Motor neuron (in vitro differentiated cells): Measurements from ENCODE around the gene PAIP1. TPM values are rescaled to one million over a fixed set of nuclear protein-coding genes. Genes with fewer than 3 reads are reported as not detected.
"Not testable (repeated sequence)": the region's sequence is repeated elsewhere in the genome, so short reads cannot be mapped to it uniquely, and the experiment has no call there.

Experiments used
- ATAC-seq, 8 experiments: fragments of 200-7000 bp; cut with Tn5 transposase; replicated peaks in 6 of 8; 2 replicates each; pipeline ENCODE4 v1.8.0; 2021; ENCODE audit warnings: mild to moderate bottlenecking in 8 of 8, moderate library complexity in 8 of 8
- H3K27ac ChIP-seq, 2 donors: fragments of 250-450 bp; sonication (Bioruptor Pico); 2 replicates each; pipeline ENCODE4 v1.9.0; 2021; ENCODE audit warnings: antibody characterized with exemption in 2 of 2, mild to moderate bottlenecking in 2 of 2, moderate library complexity in 1 of 2
- H3K4me1 ChIP-seq, 2 donors: fragments of 250-450 bp; sonication (Bioruptor Pico); replicated peaks in 1 of 2; 2 replicates each; pipeline ENCODE4 v1.6.1; 2021; ENCODE audit warnings: antibody characterized with exemption in 2 of 2, mild to moderate bottlenecking in 2 of 2, moderate library complexity in 1 of 2
- H3K4me3 ChIP-seq, 5 donors: fragments of 250-450 bp; sonication (Bioruptor Pico); 2 replicates each; pipeline ENCODE4 v1.9.0; 2021; ENCODE audit warnings: antibody characterized with exemption in 5 of 5, mild to moderate bottlenecking in 5 of 5, moderate library complexity in 4 of 5
- WGBS, 10 experiments: fragments of 450-650 bp; shearing (Covaris generic); methylation state at CpG; one replicate each; pipeline ENCODE4 v1.0.0; 2022; 5-methylcytosine and 5-hydroxymethylcytosine counted together
- in situ Hi-C, 9 experiments: fragments of 400-800 bp; cut with MboI; loops; one replicate each; pipeline ENCODE4 v1.15.0; 2021; ENCODE audit warnings: low sequenced_read_pairs in 9 of 9, low pct_unique_long_range_greater_than_20kb in 2 of 9; ENCODE audit not compliant: unreplicated experiment in 9 of 9
- total RNA-seq, 8 experiments: library from RNA; unstranded; fragments of 300-600 nt; gene quantifications; 2 replicates each; pipeline versions ENCODE4 v1.2.3 to v1.2.4, GENCODE V29; 2022

PAIP1 gene
- total RNA-seq, 8 experiments from 2014 or later, result 74.4 to 126 (median 88.0) TPM

- WGBS, 10 experiments, result 0 to 100% (median 63%) methylated on average over 1 to 5 of the region's 5 CpGs
- in situ Hi-C loops, result no loop called here
- Histone ChIP-seq H3K27ac (no peak overlapping the region), H3K4me3 (no peak overlapping the region), H3K4me1 (no peaks in the 10 kb centered on the region)
- no peak for ATAC-seq
These were observed 7.5 kb upstream of the PAIP1 start for GRCh38 chr5:43564289-43564850.

DNA sequence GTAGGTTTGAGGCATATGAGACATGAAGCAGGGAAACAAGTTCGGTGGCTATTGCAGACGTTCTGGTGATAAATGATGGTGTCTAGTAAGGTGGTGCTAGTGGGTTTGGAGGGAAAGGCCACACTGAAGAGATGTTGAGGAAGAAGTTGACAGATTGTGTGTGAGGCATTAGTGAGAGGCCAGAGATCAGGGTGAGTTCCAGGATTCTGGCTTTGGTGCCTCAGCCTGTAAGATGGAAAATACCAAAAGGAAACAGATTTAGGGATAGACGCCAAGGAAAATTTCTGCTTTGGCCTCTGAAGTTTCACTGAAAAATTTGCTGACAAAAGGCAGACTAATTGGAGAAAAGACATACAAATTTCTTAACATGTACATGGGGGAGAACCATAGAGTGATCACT is 6.4 kb upstream of the PAIP1 start:
- Histone ChIP-seq H3K4me1 (no peaks in the 10 kb centered on the region), H3K4me3 (no peak overlapping the region), H3K27ac (no peak overlapping the region)
- no peak for ATAC-seq
- 21 to 86% (median 75%) methylated on average over 1 to 3 of the region's 3 CpGs; no CpG with 5 or more reads in 4 of the 10 experiments for WGBS, 10 experiments
- in situ Hi-C loops, result no loop called here

- no peak overlapping the region for H3K27ac ChIP-seq
- H3K4me3 ChIP-seq, result no peak overlapping the region
- H3K4me1 ChIP-seq, result peaks cover 0 to 6% of the 10 kb centered on the region in 2 donors
- in situ Hi-C loops, result no loop called here
- ATAC-seq, result no peak
These were observed 4.5 kb upstream of the PAIP1 start for GRCh38 chr5:43561356-43561755.

DNA sequence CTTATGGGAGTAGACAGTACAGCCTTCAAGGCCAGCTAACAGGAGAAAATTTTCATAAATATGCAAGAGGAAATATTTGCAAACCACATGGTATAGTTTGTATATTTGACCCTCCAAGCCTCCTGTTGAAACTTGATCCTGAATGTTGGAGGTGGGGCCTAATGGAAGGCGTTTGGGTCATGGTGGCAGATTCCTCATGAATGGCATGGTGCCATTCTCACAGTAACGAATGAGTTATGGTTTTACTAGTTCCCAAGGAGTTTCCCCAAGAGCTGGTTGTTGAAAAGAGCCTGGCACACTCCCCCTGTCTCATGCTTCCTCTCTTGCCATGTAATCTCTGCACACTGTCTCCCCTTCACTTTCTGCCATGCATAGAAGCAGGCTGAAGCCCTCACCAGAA is 3.3 kb upstream of the PAIP1 start:
- in situ Hi-C loops, result no loop called here
- 0 to 63% (median 53%) methylated on average over 2 of the region's 2 CpGs; no CpG with 5 or more reads in 7 of the 10 experiments for WGBS, 10 experiments
- Histone ChIP-seq H3K4me1 (peaks cover 4 to 6% of the 10 kb centered on the region in 2 donors), H3K4me3 (no peak overlapping the region), H3K27ac (no peak overlapping the region)
- ATAC-seq, result peak in 3 of 8 experiments; percentile 9 to 44 (median 11)

- 0% methylated on average over 4 of the region's 30 CpGs; no CpG with 5 or more reads in 9 of the 10 experiments for WGBS, 10 experiments
- peak in 5 of 8 experiments; percentile 62 to 87 (median 87) for ATAC-seq
These were observed 345 bp downstream of the PAIP1 start for GRCh38 chr5:43556607-43556856.

DNA sequence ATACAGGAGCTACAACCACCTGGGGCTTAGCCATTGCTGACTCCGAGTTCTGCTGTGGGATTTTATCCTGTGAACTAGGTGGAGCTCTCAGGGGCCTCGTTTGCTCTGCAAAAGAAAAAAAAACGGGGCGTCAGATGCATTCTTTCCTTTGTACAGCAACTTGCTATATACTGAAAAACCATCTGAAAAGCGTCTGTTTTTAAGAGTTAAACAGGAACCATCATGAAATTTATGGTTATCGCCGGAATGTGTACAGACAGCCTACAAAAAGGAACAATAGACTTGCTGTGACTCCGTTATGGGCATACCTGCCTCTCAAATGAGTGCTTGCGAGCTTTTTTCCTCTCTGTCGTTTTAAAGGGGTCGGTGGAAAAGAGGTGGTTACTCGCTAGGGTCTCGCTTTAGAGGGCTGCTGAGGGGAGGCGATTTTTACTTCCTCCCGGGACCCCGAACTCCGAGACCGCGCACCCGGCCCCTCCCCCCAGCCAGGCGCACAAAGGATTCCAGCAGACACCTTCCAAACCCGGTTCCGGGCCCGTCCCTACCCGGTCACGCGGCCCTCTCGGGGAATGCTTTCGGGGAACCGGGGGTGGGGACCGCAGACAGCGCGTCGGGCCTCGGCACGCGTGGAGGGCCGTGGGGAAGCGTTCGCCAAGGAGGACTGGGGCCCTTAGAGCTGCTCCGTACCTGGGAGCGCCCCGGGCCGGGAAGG is 826 bp downstream of the PAIP1 start:
- Histone ChIP-seq H3K4me1 (peaks cover 16 to 30% of the 10 kb centered on the region in 2 donors), H3K27ac (peak overlapping the region; percentile 94 to 97), H3K4me3 (peak overlapping the region; percentile 76 to 99 (median 88))
- WGBS, 10 experiments, result 0 to 9% (median 0%) methylated on average over 1 to 12 of the region's 44 CpGs; no CpG with 5 or more reads in 1 of the 10 experiments
- peak in 5 of 8 experiments; percentile 25 to 51 (median 49) for ATAC-seq
- in situ Hi-C loops, result loop anchor here in 1 of 9 experiments (10.0 kb wide), 1 partner anchor 49 kb away; the partner anchor contains the start of gene NNT

More at GRCh38 chr5:43556607-43556856, 345 bp downstream of the PAIP1 start:
- in situ Hi-C loops, result loop anchor here in 1 of 9 experiments (10.0 kb wide), 1 partner anchor 48 kb away; the partner anchor contains the start of gene NNT
- H3K27ac ChIP-seq, result peak overlapping the region; percentile 94 to 97
- peaks cover 16 to 30% of the 10 kb centered on the region in 2 donors for H3K4me1 ChIP-seq
- peak overlapping the region; percentile 76 to 99 (median 88) for H3K4me3 ChIP-seq

GRCh38 chr5:43554497-43554896 is 2.4 kb downstream of the PAIP1 start:
- H3K27ac ChIP-seq, result no peak overlapping the region
- 50 to 100% (median 100%) methylated on average over 1 of the region's 1 CpG; no CpG with 5 or more reads in 1 of the 10 experiments for WGBS, 10 experiments
- no peak for ATAC-seq
- peak overlapping the region in 2 of 5 donors; percentile 76 to 88 for H3K4me3 ChIP-seq
- in situ Hi-C loops, result loop anchor here in 1 of 9 experiments (10.0 kb wide), 1 partner anchor 50 kb away; the partner anchor contains the start of gene NNT
- H3K4me1 ChIP-seq, result peaks cover 16 to 30% of the 10 kb centered on the region in 2 donors

DNA sequence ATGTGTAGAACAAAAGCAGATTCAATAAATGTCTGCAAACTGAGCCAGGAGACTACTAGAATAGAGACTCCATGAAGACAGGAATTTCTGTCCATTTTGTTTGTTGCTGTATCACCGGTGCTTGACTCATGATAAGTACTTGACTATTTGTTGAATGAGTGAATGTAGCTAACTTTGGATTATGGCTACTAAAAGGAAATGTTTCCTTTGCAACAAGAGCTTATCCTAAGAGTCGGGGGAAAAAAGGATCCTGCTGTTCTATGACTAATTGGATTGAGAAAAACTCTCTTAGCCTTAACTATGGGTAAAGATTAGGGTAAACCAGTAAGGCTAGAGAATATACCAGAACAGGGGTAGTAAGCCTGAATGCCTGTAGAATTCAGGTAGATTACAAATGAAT is 3.5 kb downstream of the PAIP1 start:
- Histone ChIP-seq H3K4me3 (no peak overlapping the region), H3K27ac (no peak overlapping the region), H3K4me1 (peaks cover 16 to 30% of the 10 kb centered on the region in 2 donors)
- no peak for ATAC-seq
- 44 to 100% (median 89%) methylated on average over 1 to 2 of the region's 2 CpGs; no CpG with 5 or more reads in 1 of the 10 experiments for WGBS, 10 experiments
- in situ Hi-C loops, result loop anchor here in 1 of 9 experiments (10.0 kb wide), 1 partner anchor 51 kb away; the partner anchor contains the start of gene NNT

DNA sequence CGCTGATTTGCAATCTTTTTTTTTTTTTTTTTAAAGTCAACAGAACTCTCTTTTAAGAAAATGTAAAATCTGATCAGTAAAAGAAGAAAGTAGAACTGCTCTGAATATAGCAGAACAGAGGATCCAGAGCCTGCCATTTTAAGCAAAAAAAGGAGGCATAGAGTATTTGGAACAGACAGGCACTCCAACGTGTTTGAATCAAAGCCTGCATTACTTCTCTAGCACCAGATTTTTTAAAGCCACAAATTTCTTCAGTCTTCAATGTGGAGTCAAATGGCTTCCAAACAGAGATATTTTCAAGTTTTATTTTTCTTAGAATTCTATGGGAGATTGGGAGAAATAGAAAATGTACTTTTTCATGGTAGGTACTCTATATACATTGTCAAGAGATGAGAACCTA is 5.1 kb downstream of the PAIP1 start:
- Histone ChIP-seq H3K27ac (no peak overlapping the region), H3K4me1 (peaks cover 10 to 30% of the 10 kb centered on the region in 2 donors), H3K4me3 (no peak overlapping the region)
- in situ Hi-C loops, result loop anchor here in 1 of 9 experiments (10.0 kb wide), 1 partner anchor 53 kb away; the partner anchor contains the start of gene NNT
- 21 to 100% (median 80%) methylated on average over 1 to 2 of the region's 2 CpGs for WGBS, 10 experiments
- ATAC-seq, result no peak

DNA sequence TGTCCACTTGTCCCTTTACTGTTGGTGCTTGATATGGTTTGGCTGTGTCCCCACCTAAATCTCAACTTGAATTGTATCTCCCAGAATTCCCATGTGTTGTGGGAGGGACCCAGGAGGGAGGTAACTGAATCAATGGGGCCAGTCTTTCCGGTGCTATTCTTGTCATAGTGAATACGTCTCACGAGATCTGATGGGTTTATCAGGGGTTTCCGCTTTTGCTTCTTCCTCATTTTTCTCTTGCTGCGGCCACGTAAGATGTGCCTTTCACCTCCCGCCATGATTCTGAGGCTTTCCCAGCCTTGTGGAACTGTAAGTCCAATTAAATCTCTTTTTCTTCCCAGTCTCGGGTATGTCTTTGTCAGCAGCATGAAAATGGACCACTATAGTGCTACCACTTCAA is 7.6 kb downstream of the PAIP1 start:
- H3K27ac ChIP-seq, H3K4me3 ChIP-seq, in situ Hi-C loops, ATAC-seq: not testable (repeated sequence)
- 90 to 100% (median 97%) methylated on average over 2 to 8 of the region's 8 CpGs for whole genome bisulfite sequencing, 10 experiments
- peaks cover 2 to 18% of the 10 kb centered on the region in 2 donors for H3K4me1 ChIP-seq

GRCh38 chr5:43548358-43548757 is 8.5 kb downstream of the PAIP1 start:
- in situ Hi-C loops, result no loop called here
- no peak for ATAC-seq
- Histone ChIP-seq H3K4me1 (peaks cover 0 to 12% of the 10 kb centered on the region in 2 donors), H3K4me3 (no peak overlapping the region), H3K27ac (no peak overlapping the region)
- 62 to 100% (median 93%) methylated on average over 2 to 5 of the region's 5 CpGs for WGBS, 10 experiments

GRCh38 chr5:43547532-43547931 is 9.3 kb downstream of the PAIP1 start:
- Histone ChIP-seq H3K4me3 (no peak overlapping the region), H3K27ac (no peak overlapping the region), H3K4me1 (peaks cover 0 to 7% of the 10 kb centered on the region in 2 donors)
- ATAC-seq, result no peak
- 91 to 100% (median 100%) methylated on average over 1 to 2 of the region's 2 CpGs; no CpG with 5 or more reads in 2 of the 10 experiments for WGBS, 10 experiments
- in situ Hi-C loops, result no loop called here

DNA sequence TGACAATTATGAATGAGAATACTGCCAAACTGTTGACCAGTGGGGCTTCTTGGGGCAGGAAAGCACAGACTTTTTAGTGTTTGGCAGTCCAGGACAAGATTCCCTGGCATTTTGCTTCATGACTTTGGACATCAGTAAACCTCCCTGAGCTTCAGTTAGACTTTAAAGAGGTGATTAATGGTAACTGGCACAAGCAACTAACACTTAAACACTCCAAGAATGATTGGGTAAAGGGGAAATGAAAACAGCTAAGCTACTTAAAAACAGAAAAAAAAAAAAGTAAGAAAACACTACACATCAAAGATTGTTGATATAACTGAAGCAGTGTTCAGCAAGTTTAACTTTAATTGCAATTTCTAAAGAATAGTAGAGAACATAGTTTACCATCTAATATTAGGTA is 13.4 kb downstream of the PAIP1 start:
- H3K27ac ChIP-seq, result no peak overlapping the region
- in situ Hi-C loops, result no loop called here
- no peaks in the 10 kb centered on the region for H3K4me1 ChIP-seq
- ATAC-seq, result no peak
- no peak overlapping the region for H3K4me3 ChIP-seq
